ENCODE results near the gene PCDHGB4.

- TF ChIP-seq CTCF (IDR thresholded peaks at IDR 0.05), result no peak
- no peak for TF ChIP-seq POLR2AphosphoS5 (IDR thresholded peaks at IDR 0.05)
- TF ChIP-seq POLR2A (IDR thresholded peaks at IDR 0.05), result no peak
These were observed 26.8 kb upstream of the PCDHGB4 start for GRCh38 chr5:141360685-141361084.

All from suprapubic skin (tissue), 4 donors.